ENCODE results near the gene MRC1. TPM values are rescaled to one million over a fixed set of nuclear protein-coding genes. Genes with fewer than 3 reads are reported as not detected.

Gene MRC1
- total and polyA plus RNA-seq, 2 of the 8 experiments (the other 6 are each of a cell fraction or from before 2014, with no cell fraction given) = 0.03 to 0.06 TPM

DNA sequence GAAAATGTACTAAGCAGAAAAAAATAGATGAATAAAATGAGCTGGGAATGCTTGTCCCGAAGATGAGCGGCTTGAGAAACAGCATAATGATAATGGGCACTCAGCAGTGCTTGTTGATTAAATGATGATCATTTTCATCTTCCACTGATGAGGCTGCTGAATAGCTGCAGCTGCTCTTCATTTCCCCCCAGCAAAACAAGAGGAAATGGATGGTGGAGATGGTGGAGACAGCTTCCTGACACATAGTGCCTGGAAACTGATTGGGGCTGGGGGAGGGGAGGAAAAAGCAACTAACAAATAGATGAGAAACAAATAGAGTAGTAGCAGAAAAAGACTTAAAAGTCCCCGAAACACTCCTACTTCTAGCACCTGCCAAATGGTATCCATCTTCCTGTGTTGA, 41.4 kb downstream of the MRC1 start:
- H3K27ac ChIP-seq (ENCODE audit: low read depth, low read length) = no peak overlapping the region
- no peak overlapping the region for H2BK20ac ChIP-seq (ENCODE audit: low read length)
- H4K20me1 ChIP-seq (replicated peaks in 1 of 2; ENCODE audit: control insufficient read depth in 1 of 2, insufficient read depth in 2 of 2, low read length in 2 of 2) = no peaks in the 10 kb centered on the region
- H3K9me3 ChIP-seq (ENCODE audit: insufficient read depth in 2 of 2, low read depth in 1 of 2, low read length in 1 of 2) = no peaks in the 10 kb centered on the region; a peak in 1 of 4 replicates
- no peak overlapping the region for H2BK12ac ChIP-seq (ENCODE audit: low read depth, low read length)
- ChIA-PET CTCF (ENCODE audit: partially characterized antibody) (interaction anchor here (0.6 to 4.3 kb wide), 8 partner anchors 15 to 389 kb away, joined by 3 to 18 read pairs (median 3); no protein-coding TSS in a partner anchor), POLR2A (ENCODE audit: partially characterized antibody) (no interaction called here)
- DNase-seq (ENCODE audit: low read depth in 1 of 2, low spot score in 2 of 2) = no peak
- H3K79me1 ChIP-seq (ENCODE audit: low read depth, low read length) = no peaks in the 10 kb centered on the region
- peaks cover 0 to 4% (median 2%) of the 10 kb centered on the region in 4 experiments; a peak in 3 of 7 replicates for H3K4me1 ChIP-seq (replicated peaks in 1 of 4; ENCODE audit: control insufficient read depth in 3 of 4, insufficient read depth in 4 of 4, low read length in 3 of 4)
- no peak overlapping the region for H3K4me3 ChIP-seq (ENCODE audit: extremely low read depth in 1 of 4, insufficient read depth in 2 of 4, low read depth in 3 of 4, low read length in 4 of 4)
- FAIRE-seq = no peak
- TF ChIP-seq, protein P1, sequence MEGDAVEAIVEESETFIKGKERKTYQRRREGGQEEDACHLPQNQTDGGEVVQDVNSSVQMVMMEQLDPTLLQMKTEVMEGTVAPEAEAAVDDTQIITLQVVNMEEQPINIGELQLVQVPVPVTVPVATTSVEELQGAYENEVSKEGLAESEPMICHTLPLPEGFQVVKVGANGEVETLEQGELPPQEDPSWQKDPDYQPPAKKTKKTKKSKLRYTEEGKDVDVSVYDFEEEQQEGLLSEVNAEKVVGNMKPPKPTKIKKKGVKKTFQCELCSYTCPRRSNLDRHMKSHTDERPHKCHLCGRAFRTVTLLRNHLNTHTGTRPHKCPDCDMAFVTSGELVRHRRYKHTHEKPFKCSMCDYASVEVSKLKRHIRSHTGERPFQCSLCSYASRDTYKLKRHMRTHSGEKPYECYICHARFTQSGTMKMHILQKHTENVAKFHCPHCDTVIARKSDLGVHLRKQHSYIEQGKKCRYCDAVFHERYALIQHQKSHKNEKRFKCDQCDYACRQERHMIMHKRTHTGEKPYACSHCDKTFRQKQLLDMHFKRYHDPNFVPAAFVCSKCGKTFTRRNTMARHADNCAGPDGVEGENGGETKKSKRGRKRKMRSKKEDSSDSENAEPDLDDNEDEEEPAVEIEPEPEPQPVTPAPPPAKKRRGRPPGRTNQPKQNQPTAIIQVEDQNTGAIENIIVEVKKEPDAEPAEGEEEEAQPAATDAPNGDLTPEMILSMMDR (IDR thresholded peaks at IDR 0.05; ENCODE audit: control extremely low read depth in 1 of 3, insufficient read depth in 1 of 3, low read depth in 1 of 3, low read length in 3 of 3) = no peak
- TF ChIP-seq JUN (IDR thresholded peaks at IDR 0.05; ENCODE audit: low read depth, low read length) (no peak), CREB1 (IDR thresholded peaks at IDR 0.05) (no peak)
- H3K9ac ChIP-seq (replicated peaks in 1 of 4; ENCODE audit: extremely low read depth in 1 of 4, low read depth in 3 of 4, low read length in 3 of 4) = no peak overlapping the region
- no peaks in the 10 kb centered on the region for H3K23me2 ChIP-seq (ENCODE audit: low read depth, low read length)
- H3K23ac ChIP-seq (ENCODE audit: insufficient read length) = no peak overlapping the region
- H2BK15ac ChIP-seq (ENCODE audit: low read length) = no peak overlapping the region
- H2AK5ac ChIP-seq (ENCODE audit: low read depth, low read length) = no peak overlapping the region
- H3K18ac ChIP-seq (ENCODE audit: extremely low read depth, low read length) = no peak overlapping the region
- H2BK120ac ChIP-seq (replicated peaks; ENCODE audit: low read depth, low read length) = no peak overlapping the region
- H3K36me3 ChIP-seq (ENCODE audit: control insufficient read depth in 2 of 4, insufficient read depth in 4 of 4, low read length in 3 of 4) = no peaks in the 10 kb centered on the region
- no peaks in the 10 kb centered on the region for H3K79me2 ChIP-seq (ENCODE audit: control insufficient read depth in 1 of 2, insufficient read depth in 2 of 2, low read length in 2 of 2)
- no peak overlapping the region for H3K4me2 ChIP-seq (ENCODE audit: insufficient read depth in 1 of 2, low read depth in 2 of 2, low read length in 2 of 2)
- no peaks in the 10 kb centered on the region for H3K27me3 ChIP-seq (replicated peaks in 1 of 4; ENCODE audit: control insufficient read depth in 3 of 4, extremely low read depth in 1 of 4, insufficient read depth in 3 of 4, low read length in 3 of 4)
- 96% methylated on average over 3 of the region's 3 CpGs; no CpG with 5 or more reads in 1 of the 2 experiments for WGBS, 2 experiments (ENCODE audit: extremely low coverage in 1 of 2, insufficient coverage in 1 of 2, insufficient read length in 1 of 2, insufficient replicate concordance in 2 of 2, low coverage in 1 of 2, low lambda C conversion rate in 2 of 2, missing lambda C conversion rate in 1 of 2)
- H3K56ac ChIP-seq (replicated peaks; ENCODE audit: insufficient read length, low read depth, low read length) = no peak overlapping the region
- no peak overlapping the region for H4K91ac ChIP-seq (replicated peaks; ENCODE audit: insufficient read length, low read length)
- no peak overlapping the region for H2BK5ac ChIP-seq (ENCODE audit: low read depth, low read length)
- H4K8ac ChIP-seq (ENCODE audit: extremely low read depth, insufficient read depth, low read length) = no peak overlapping the region
- no peak overlapping the region for H4K5ac ChIP-seq (ENCODE audit: insufficient read length, low read depth, low read length)
- no peak overlapping the region for H3K14ac ChIP-seq (ENCODE audit: insufficient read length)
- no peak overlapping the region for H2AFZ ChIP-seq (ENCODE audit: low read length)
- no peak overlapping the region for H3K4ac ChIP-seq (replicated peaks; ENCODE audit: insufficient read length, low read depth, low read length)
